BLaER1 treated with 17β-estradiol and CSF1 and Interleukin-3, amounts not matched to agents 10 nM and 100 nM (cell line): Measurements from ENCODE around the gene ROR2.

ENCODE experiments used
- H3K27ac ChIP-seq, 11 experiments: shearing (Covaris generic); formaldehyde crosslinking; 2 replicates each; pipeline ENCODE4 v1.8.1; 2022
- H3K27me3 ChIP-seq, 11 experiments: shearing (Covaris generic); formaldehyde crosslinking; 2 replicates each; pipeline ENCODE4 v1.8.1; 2022
- H3K36me3 ChIP-seq, 11 experiments: shearing (Covaris generic); formaldehyde crosslinking; 2 replicates each; pipeline ENCODE4 v1.8.1; 2022
- H3K4me1 ChIP-seq, 10 experiments: shearing (Covaris generic); formaldehyde crosslinking; 2 replicates each; pipeline ENCODE4 v1.8.1; 2022
- H3K4me2 ChIP-seq, 11 experiments: shearing (Covaris generic); formaldehyde crosslinking; 2 replicates each; pipeline ENCODE4 v1.8.1; 2022
- H3K4me3 ChIP-seq, 10 experiments: shearing (Covaris generic); formaldehyde crosslinking; 2 replicates each; pipeline ENCODE4 v1.8.1; 2022
- H3K9ac ChIP-seq, 11 experiments: shearing (Covaris generic); formaldehyde crosslinking; 2 replicates each; pipeline ENCODE4 v1.8.1; 2022
- H3K9me3 ChIP-seq, 11 experiments: shearing (Covaris generic); formaldehyde crosslinking; replicated peaks in 1 of 11; 2 replicates each; pipeline ENCODE4 v1.8.1; 2022
- H4K20me1 ChIP-seq, 11 experiments: shearing (Covaris generic); formaldehyde crosslinking; 2 replicates each; pipeline ENCODE4 v1.8.1; 2022
- Cebpa-rat ChIP-seq, 11 experiments: shearing (Covaris generic); IDR thresholded peaks; 2 replicates each; pipeline ENCODE4 v1.8.1; 2022

ROR2 gene

DNA sequence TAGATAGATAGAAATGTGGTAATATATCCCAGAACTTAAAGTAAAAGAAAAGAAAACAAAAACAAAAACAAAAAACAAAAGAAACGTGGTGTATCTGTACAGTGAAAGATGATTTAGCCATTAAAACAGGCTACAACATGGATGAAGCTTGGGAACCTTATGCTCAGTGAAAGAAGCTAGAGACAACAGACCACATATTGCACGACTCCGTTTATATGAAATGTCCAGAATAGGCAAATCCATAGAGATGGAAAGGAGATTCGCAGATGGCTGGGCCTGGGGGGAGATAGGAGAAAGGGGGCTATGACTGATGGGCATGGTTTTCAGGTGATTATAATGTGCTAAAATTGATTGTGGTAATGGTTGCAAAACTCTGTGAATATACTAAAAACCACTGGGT is 86.6 kb downstream of the ROR2 start:
- no peak for TF ChIP-seq Cebpa-rat (IDR thresholded peaks at IDR 0.05)

DNA sequence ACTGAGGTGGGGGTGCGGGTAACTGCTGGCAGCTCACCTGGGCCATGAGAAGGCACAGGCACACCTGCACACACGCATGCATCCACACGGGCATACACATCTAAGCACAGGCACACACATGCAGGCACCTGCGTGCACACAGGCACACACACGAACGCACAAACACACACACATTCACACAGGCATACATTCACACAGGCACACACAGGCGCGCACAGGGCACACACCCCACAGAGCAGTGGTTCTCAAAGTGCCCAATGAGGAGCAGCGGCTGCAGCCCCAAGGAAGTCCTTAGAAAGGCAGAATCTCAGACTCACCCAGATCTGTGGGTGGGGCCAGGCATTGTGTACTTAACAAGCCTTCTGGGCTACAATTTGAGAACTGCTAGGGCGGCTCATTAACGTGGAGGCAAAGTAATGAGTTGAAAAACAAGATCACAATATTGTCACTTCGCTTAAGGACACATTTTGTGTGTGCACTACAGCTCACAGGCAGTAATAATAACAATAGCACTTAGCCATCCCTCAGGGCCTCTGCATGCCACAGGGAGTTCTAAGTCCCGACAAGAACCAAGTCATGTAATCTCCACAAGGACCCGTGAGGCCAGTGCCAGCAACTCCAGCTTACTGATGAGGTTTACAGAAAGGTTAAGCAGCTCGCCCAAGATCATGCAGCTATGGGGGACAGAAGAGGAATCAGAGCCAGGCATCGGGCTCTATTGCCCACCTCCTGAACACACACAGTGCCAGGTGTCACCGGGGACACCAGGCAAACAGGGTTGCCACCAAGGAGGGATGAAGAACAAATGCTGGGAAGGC is 91.6 kb downstream of the ROR2 start:
- Histone ChIP-seq H4K20me1 (no peaks in the 10 kb centered on the region), H3K27me3 (no peaks in the 10 kb centered on the region), H3K9ac (peak overlapping the region in 6 of 11 experiments; percentile 5 to 64 (median 38); a peak in 5 of 22 replicates), H3K4me1 (peaks cover 15 to 50% (median 40%) of the 10 kb centered on the region in 10 experiments), H3K27ac (peak overlapping the region in 4 of 11 experiments; percentile 19 to 62 (median 50); a peak in 7 of 22 replicates), H3K4me2 (peak overlapping the region; percentile 49 to 88 (median 77)), H3K9me3 (peaks cover 0 to 11% (median 5%) of the 10 kb centered on the region in 11 experiments; a peak in 8 of 22 replicates), H3K4me3 (no peak overlapping the region), H3K36me3 (no peaks in the 10 kb centered on the region)
- no peak for TF ChIP-seq Cebpa-rat (IDR thresholded peaks at IDR 0.05)

More for the DNA sequence above, 86.6 kb downstream of the ROR2 start:
- Histone ChIP-seq H3K9ac (no peak overlapping the region), H3K27ac (no peak overlapping the region), H3K36me3 (no peaks in the 10 kb centered on the region), H3K9me3 (peaks cover 0 to 11% (median 5%) of the 10 kb centered on the region in 11 experiments; a peak in 8 of 22 replicates), H4K20me1 (no peaks in the 10 kb centered on the region), H3K4me3 (no peak overlapping the region), H3K4me1 (peaks cover 0 to 17% (median 12%) of the 10 kb centered on the region in 10 experiments; a peak in 16 of 20 replicates), H3K4me2 (no peak overlapping the region), H3K27me3 (no peaks in the 10 kb centered on the region)

- H3K9ac ChIP-seq: peak overlapping the region in 9 of 11 experiments; percentile 5 to 64 (median 26); a peak in 12 of 22 replicates
- peak overlapping the region in 7 of 11 experiments; percentile 3 to 62 (median 36); a peak in 12 of 22 replicates for H3K27ac ChIP-seq
- peak overlapping the region in 1 of 10 experiments; percentile 19; a peak in 1 of 20 replicates for H3K4me3 ChIP-seq
- TF ChIP-seq Cebpa-rat (IDR thresholded peaks at IDR 0.05): no peak
- H3K4me1 ChIP-seq: peaks cover 15 to 52% (median 40%) of the 10 kb centered on the region in 10 experiments
- H3K4me2 ChIP-seq: peak overlapping the region; percentile 49 to 88 (median 77)
- no peaks in the 10 kb centered on the region for H3K36me3 ChIP-seq
- H3K9me3 ChIP-seq: peaks cover 0 to 11% (median 5%) of the 10 kb centered on the region in 11 experiments; a peak in 8 of 22 replicates
- no peaks in the 10 kb centered on the region for H4K20me1 ChIP-seq
- H3K27me3 ChIP-seq: no peaks in the 10 kb centered on the region
Observed at GRCh38 chr9:91857291-91858212, 92.5 kb downstream of the ROR2 start.

DNA sequence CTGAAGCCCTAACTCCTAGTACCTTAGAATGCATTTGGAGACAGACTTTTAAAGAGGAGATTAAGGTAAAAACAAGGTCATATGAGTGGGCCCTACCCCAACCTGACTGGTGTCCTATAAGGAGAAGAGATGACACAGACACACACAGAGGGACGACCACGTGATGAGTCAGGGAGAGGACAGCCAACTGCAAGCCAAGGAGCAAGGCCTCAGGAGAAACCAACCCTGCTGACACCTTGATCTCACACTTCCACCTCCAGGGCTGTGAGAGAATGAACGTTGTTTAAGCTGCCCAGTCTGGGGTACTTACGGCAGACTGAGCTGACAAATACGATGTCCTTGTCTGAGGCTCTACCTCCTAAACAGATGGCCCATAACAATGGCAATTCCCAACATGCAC is 93.6 kb downstream of the ROR2 start:
- Histone ChIP-seq H4K20me1 (no peaks in the 10 kb centered on the region), H3K4me1 (peaks cover 15 to 46% (median 35%) of the 10 kb centered on the region in 10 experiments), H3K27ac (0 out of 22 replicates have a peak overlapping the region, but pooled peaks of 1 of the 11 experiments have one; percentile 55), H3K4me2 (peak overlapping the region in 10 of 11 experiments; percentile 59 to 88 (median 78); a peak in 18 of 22 replicates), H3K4me3 (no peak overlapping the region), H3K27me3 (no peaks in the 10 kb centered on the region), H3K9me3 (peaks cover 0 to 11% (median 5%) of the 10 kb centered on the region in 11 experiments; a peak in 8 of 22 replicates), H3K36me3 (no peaks in the 10 kb centered on the region), H3K9ac (no peak overlapping the region)
- no peak for TF ChIP-seq Cebpa-rat (IDR thresholded peaks at IDR 0.05)

GRCh38 chr9:91855196-91855595 is 94.8 kb downstream of the ROR2 start:
- Histone ChIP-seq H3K27ac (no peak overlapping the region), H3K27me3 (no peaks in the 10 kb centered on the region), H3K9ac (no peak overlapping the region), H3K4me1 (peaks cover 15 to 46% (median 35%) of the 10 kb centered on the region in 10 experiments), H3K4me3 (no peak overlapping the region), H4K20me1 (no peaks in the 10 kb centered on the region), H3K36me3 (no peaks in the 10 kb centered on the region), H3K4me2 (peak overlapping the region in 5 of 11 experiments; percentile 19 to 88 (median 78); a peak in 5 of 22 replicates), H3K9me3 (peaks cover 0 to 6% (median 4%) of the 10 kb centered on the region in 11 experiments; a peak in 6 of 22 replicates)
- no peak for TF ChIP-seq Cebpa-rat (IDR thresholded peaks at IDR 0.05)

DNA sequence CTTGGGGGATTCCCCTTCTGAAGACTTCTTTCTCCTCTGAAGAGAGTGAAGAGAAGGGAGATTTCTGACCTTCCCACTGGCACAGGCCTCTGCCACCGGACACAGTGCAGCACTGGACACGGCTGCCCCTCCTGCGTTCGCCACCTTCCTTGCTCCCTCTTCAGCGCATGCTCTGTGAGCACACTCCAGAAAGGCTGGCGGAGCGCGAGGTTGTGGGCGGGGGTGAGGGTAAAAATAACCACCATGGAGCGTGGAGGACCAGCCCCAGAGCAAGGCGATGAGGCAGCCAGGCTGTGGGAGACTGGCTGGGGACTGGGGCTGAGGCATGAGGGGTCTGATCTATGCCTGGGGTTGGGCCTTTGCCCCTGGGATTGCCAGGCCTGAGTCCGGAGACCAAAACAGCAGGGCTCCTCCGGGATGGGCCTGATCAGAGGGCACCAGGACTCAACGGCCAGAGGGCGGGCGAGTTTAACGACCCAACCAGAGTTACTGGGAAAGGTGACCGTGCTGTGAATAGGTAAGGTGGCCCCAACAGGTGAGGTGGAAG is 97.2 kb downstream of the ROR2 start:
- Histone ChIP-seq H3K27me3 (no peaks in the 10 kb centered on the region), H3K4me2 (peak overlapping the region in 7 of 11 experiments; percentile 4 to 32 (median 19); a peak in 7 of 22 replicates), H3K4me3 (no peak overlapping the region), H3K4me1 (peaks cover 16 to 51% (median 37%) of the 10 kb centered on the region in 10 experiments), H4K20me1 (no peaks in the 10 kb centered on the region), H3K27ac (no peak overlapping the region), H3K36me3 (no peaks in the 10 kb centered on the region), H3K9ac (no peak overlapping the region), H3K9me3 (no peaks in the 10 kb centered on the region)
- TF ChIP-seq Cebpa-rat (IDR thresholded peaks at IDR 0.05): no peak

DNA sequence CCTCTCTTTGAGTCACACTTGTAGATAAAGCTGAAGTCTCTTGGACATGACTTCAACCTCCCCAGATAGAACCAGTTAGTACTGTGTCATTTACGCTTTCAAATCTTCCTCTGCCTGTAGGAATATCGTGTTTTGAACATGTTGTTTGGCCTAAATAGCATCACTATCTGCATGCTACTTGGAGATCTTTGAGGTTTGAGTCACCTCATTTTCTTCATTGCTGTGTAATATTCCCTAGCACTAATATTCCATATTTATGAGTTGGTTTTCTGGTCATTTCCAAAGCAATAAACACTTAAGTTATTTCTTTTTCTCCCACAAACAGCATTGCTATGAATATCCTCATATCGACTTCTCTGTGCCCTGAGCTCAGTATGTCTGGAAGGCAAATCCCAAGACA is 100.3 kb downstream of the ROR2 start:
- Histone ChIP-seq H3K27ac (no peak overlapping the region), H3K27me3 (no peaks in the 10 kb centered on the region), H3K9ac (no peak overlapping the region), H3K4me3 (no peak overlapping the region), H3K4me1 (peaks cover 15 to 54% (median 45%) of the 10 kb centered on the region in 10 experiments), H3K9me3 (no peaks in the 10 kb centered on the region), H4K20me1 (peaks cover 0 to 9% (median 0%) of the 10 kb centered on the region in 11 experiments; a peak in 2 of 22 replicates), H3K4me2 (no peak overlapping the region), H3K36me3 (no peaks in the 10 kb centered on the region)
- TF ChIP-seq Cebpa-rat (IDR thresholded peaks at IDR 0.05): no peak

DNA sequence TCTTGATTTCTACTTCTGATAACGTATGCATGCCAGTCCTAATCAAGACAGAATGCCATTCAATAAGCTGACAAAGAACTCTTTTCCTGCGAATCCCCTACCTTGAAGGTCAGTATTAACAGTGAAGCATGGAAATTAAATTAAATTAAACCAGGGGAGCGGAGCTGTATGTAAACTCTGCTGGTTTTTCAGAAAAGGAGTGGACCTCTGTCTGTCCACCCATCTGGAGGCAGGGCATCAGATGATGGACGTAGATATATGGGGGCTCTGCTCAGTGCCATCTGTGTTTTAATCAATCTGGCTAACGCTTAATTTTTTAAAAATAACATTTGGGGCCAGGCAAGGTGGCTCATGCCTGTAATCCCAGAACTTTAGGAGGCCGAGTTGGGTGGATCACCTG is 101.9 kb downstream of the ROR2 start:
- H3K36me3 ChIP-seq: no peaks in the 10 kb centered on the region
- H3K4me1 ChIP-seq: peaks cover 31 to 68% (median 61%) of the 10 kb centered on the region in 10 experiments
- no peak overlapping the region for H3K27ac ChIP-seq
- TF ChIP-seq Cebpa-rat (IDR thresholded peaks at IDR 0.05): no peak
- no peak overlapping the region for H3K4me3 ChIP-seq
- H3K9ac ChIP-seq: no peak overlapping the region
- H3K27me3 ChIP-seq: peaks cover 0 to 7% (median 0%) of the 10 kb centered on the region in 11 experiments; a peak in 4 of 22 replicates
- peaks cover 0 to 9% (median 0%) of the 10 kb centered on the region in 11 experiments; a peak in 2 of 22 replicates for H4K20me1 ChIP-seq
- no peaks in the 10 kb centered on the region for H3K9me3 ChIP-seq
- peak overlapping the region; percentile 32 to 92 (median 74) for H3K4me2 ChIP-seq
